Transverse colon (tissue), 4 donors: Measurements from ENCODE around the gene CALHM1. TPM values are rescaled to one million over a fixed set of nuclear protein-coding genes. Genes with fewer than 3 reads are reported as not detected.
"Not testable (repeated sequence)": the region's sequence is repeated elsewhere in the genome, so short reads cannot be mapped to it uniquely, and the experiment has no call there.

Source experiments
- DNase-seq: peaks from one replicate; pipeline ENCODE4 v3.0.0-alpha.2; 2019
- H3K27ac ChIP-seq, 4 donors: fragments of 200-600 bp; sonication (generic); 2 replicates each; pipeline ENCODE4 v1.5.1; 2016 to 2018; ENCODE audit warnings: inconsistent platforms in 4 of 4
- H3K27me3 ChIP-seq: fragments of 200-600 bp; sonication (generic); 2 replicates; pipeline ENCODE4 v1.5.1; 2017; ENCODE audit warnings: inconsistent platforms
- H3K36me3 ChIP-seq, 4 donors: fragments of 200-600 bp; sonication (generic); 2 replicates each; pipeline ENCODE4 v1.5.1; 2017 to 2019; ENCODE audit warnings: inconsistent platforms in 4 of 4
- H3K4me1 ChIP-seq, 4 donors: fragments of 200-600 bp; sonication (generic); 2 replicates each; pipeline ENCODE4 v1.5.1; 2017 to 2020; ENCODE audit warnings: inconsistent platforms in 4 of 4
- H3K4me3 ChIP-seq, 4 donors: fragments of 200-600 bp; sonication (generic); 1 replicate in 1 of 4; 2 replicates in 3 of 4; pipeline versions ENCODE4 v1.5.1 to v1.6.1; 2017 to 2019; ENCODE audit warnings: inconsistent platforms in 4 of 4
- H3K9me3 ChIP-seq, 2 donors: fragments of 200-600 bp; sonication (generic); 2 replicates each; pipeline ENCODE4 v1.5.1; 2017 to 2019; ENCODE audit warnings: inconsistent platforms in 2 of 2
- CTCF ChIP-seq, 5 experiments: fragments of 200-600 bp in 3 of 5; fragments of 450-650 bp in 2 of 5; sonication (generic) in 3 of 5; IDR thresholded peaks; 1 replicate in 2 of 5; 2 replicates in 3 of 5; pipeline ENCODE4 v1.5.1; 2016 to 2017; ENCODE audit warnings: antibody characterized with exemption in 5 of 5, inconsistent platforms in 3 of 5, mild to moderate bottlenecking in 2 of 5, moderate library complexity in 1 of 5
- EP300 ChIP-seq: sonication (generic); formaldehyde crosslinking; IDR thresholded peaks from one replicate; pipeline ENCODE4 v1.6.1; 2017; ENCODE audit warnings: antibody characterized with exemption, low read depth
- POLR2A ChIP-seq: fragments of 450-650 bp; IDR thresholded peaks from one replicate; pipeline ENCODE4 v1.6.1; 2016; ENCODE audit warnings: antibody characterized with exemption, mild to moderate bottlenecking, moderate library complexity
- POLR2AphosphoS5 ChIP-seq, 3 donors: sonication (generic); formaldehyde crosslinking; IDR thresholded peaks; one replicate each; pipeline ENCODE4 v1.6.1; 2016; ENCODE audit warnings: antibody characterized with exemption in 3 of 3
- WGBS, 2 donors: methylation state at CpG; one replicate each; pipeline ENCODE4 v1.1.5; 2018; ENCODE audit warnings: low coverage in 1 of 2; 5-methylcytosine and 5-hydroxymethylcytosine counted together
- in situ Hi-C, 4 donors: fragments of 200-750 bp; cut with MboI; loops; one replicate each; pipeline versions ENCODE4 v1.15.0 to v1.15.1; 2017; ENCODE audit warnings: low sequenced_read_pairs in 3 of 4, low pct_ligation_motif_present in 1 of 4, low pct_unique_long_range_greater_than_20kb in 1 of 4
- intact Hi-C: fragments of 100-400 bp; cut with DNase I; formaldehyde crosslinking; loops from one replicate; pipeline ENCODE4 v1.15.1; 2023; ENCODE audit warnings: low total_unique reads
- total RNA-seq, 4 donors: library from RNA; depleted of rRNA; stranded (reverse); fragments of >200 nt; gene quantifications; one replicate each; pipeline ENCODE4 v1.1.0, GENCODE V29; 2016

Gene CALHM1
- total RNA-seq, 4 donors from 2014 or later: not detected

GRCh38 chr10:103417601-103418000, 41.1 kb downstream of the CALHM1 start:
- in situ Hi-C loops: loop anchor here in 2 of 4 donors (5.0 to 25.0 kb wide), 3 partner anchors 67 to 270 kb away; no protein-coding TSS in a partner anchor
- WGBS, 2 donors: 90 to 96% methylated on average over 4 to 5 of the region's 5 CpGs
- no peaks in the 10 kb centered on the region for H3K27me3 ChIP-seq
- TF ChIP-seq CTCF (IDR thresholded peaks at IDR 0.05) (no peak), POLR2A (no peak), POLR2AphosphoS5 (IDR thresholded peaks at IDR 0.05) (no peak)
- no peaks in the 10 kb centered on the region for H3K4me1 ChIP-seq
- H3K4me3 ChIP-seq: no peak overlapping the region
- H3K9me3 ChIP-seq: no peaks in the 10 kb centered on the region
- no peak for DNase-seq
- peaks cover 0 to 52% (median 28%) of the 10 kb centered on the region in 4 donors for H3K36me3 ChIP-seq
- no peak overlapping the region for H3K27ac ChIP-seq
- intact Hi-C loops: loop anchor here (2.0 kb wide), 1 partner anchor 63 kb away; no protein-coding TSS in a partner anchor

- peak in 1 of 5 experiments; percentile 1 for TF ChIP-seq CTCF (IDR thresholded peaks at IDR 0.05)
- not testable (repeated sequence) for H3K4me1 ChIP-seq, DNase-seq, H3K4me3 ChIP-seq, H3K9me3 ChIP-seq, H3K27ac ChIP-seq, H3K27me3 ChIP-seq
- 90 to 92% methylated on average over 2 to 5 of the region's 5 CpGs for WGBS, 2 donors
- peaks cover 0 to 53% (median 29%) of the 10 kb centered on the region in 4 donors for H3K36me3 ChIP-seq
- in situ Hi-C loops (loop anchor here in 2 of 4 donors (5.0 to 25.0 kb wide), 3 partner anchors 68 to 270 kb away; no protein-coding TSS in a partner anchor), intact Hi-C loops (loop anchor here (2.0 kb wide), 1 partner anchor 64 kb away; no protein-coding TSS in a partner anchor)
Observed at GRCh38 chr10:103417148-103417469, 41.6 kb downstream of the CALHM1 start.

- in situ Hi-C loops (loop anchor here in 2 of 4 donors (5.0 to 25.0 kb wide), 3 partner anchors 68 to 271 kb away; no protein-coding TSS in a partner anchor), intact Hi-C loops (loop anchor here (2.0 kb wide), 1 partner anchor 64 kb away; no protein-coding TSS in a partner anchor)
- Histone ChIP-seq H3K27me3 (no peaks in the 10 kb centered on the region), H3K4me1 (no peaks in the 10 kb centered on the region), H3K36me3 (peaks cover 0 to 58% (median 31%) of the 10 kb centered on the region in 4 donors), H3K27ac (no peak overlapping the region), H3K9me3 (no peaks in the 10 kb centered on the region), H3K4me3 (no peak overlapping the region)
- TF ChIP-seq CTCF (IDR thresholded peaks at IDR 0.05) (peak; percentile 49 to 65 (median 60)), POLR2A (no peak)
- 0 to 50% methylated on average over 1 to 8 of the region's 8 CpGs for WGBS, 2 donors
- DNase-seq: peak; percentile 67
Observed at GRCh38 chr10:103416436-103417147, 42.1 kb downstream of the CALHM1 start.

- no peaks in the 10 kb centered on the region for H3K4me1 ChIP-seq
Observed at GRCh38 chr10:103415581-103415980, 43.1 kb downstream of the CALHM1 start.

More at GRCh38 chr10:103415581-103415980, 43.1 kb downstream of the CALHM1 start:
- Histone ChIP-seq H3K27me3 (no peaks in the 10 kb centered on the region), H3K27ac (no peak overlapping the region), H3K36me3 (peaks cover 0 to 68% (median 33%) of the 10 kb centered on the region in 4 donors), H3K9me3 (no peaks in the 10 kb centered on the region), H3K4me3 (no peak overlapping the region)
- intact Hi-C loops: no loop called here
- TF ChIP-seq POLR2AphosphoS5 (IDR thresholded peaks at IDR 0.05) (no peak), EP300 (no peak), CTCF (IDR thresholded peaks at IDR 0.05) (no peak), POLR2A (no peak)
- in situ Hi-C loops: loop anchor here in 2 of 4 donors (5.0 to 25.0 kb wide), 3 partner anchors 69 to 272 kb away; no protein-coding TSS in a partner anchor
- WGBS, 2 donors: 71 to 78% methylated on average over 7 to 8 of the region's 8 CpGs
- DNase-seq: no peak
